Measurements from ENCODE around the gene COMMD7. TPM values are rescaled to one million over a fixed set of nuclear protein-coding genes. Genes with fewer than 3 reads are reported as not detected.
"Not testable (repeated sequence)": the region's sequence is repeated elsewhere in the genome, so short reads cannot be mapped to it uniquely, and the experiment has no call there.

The COMMD7 gene
- total RNA-seq, 4 donors from 2014 or later = 11.3 to 31.6 (median 25.4) TPM

DNA sequence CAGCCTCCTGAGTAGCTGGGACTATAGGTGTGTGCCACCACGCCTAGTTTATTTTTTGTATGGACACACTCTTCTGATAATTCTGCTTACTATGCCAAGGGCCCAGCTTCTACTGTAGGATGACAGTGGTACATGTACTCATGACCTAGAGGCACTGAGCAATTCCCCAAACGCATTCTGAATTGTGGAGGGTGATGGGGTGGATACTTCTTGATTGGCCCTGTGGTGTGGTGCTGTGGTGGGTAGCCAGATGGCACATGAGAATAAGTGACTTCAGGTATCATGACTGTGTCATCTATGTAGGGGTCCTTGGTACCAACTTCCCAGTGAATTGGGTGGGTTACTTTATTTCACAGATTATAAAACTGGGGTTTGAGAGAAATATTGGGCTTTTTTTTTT lies 30.0 kb upstream of the COMMD7 start:
- Histone ChIP-seq H3K27ac (no peak overlapping the region), H3K27me3 (no peaks in the 10 kb centered on the region), H3K36me3 (no peaks in the 10 kb centered on the region), H3K4me3 (no peak overlapping the region), H3K4me1 (no peaks in the 10 kb centered on the region), H3K9me3 (no peaks in the 10 kb centered on the region)
- TF ChIP-seq, protein P1, sequence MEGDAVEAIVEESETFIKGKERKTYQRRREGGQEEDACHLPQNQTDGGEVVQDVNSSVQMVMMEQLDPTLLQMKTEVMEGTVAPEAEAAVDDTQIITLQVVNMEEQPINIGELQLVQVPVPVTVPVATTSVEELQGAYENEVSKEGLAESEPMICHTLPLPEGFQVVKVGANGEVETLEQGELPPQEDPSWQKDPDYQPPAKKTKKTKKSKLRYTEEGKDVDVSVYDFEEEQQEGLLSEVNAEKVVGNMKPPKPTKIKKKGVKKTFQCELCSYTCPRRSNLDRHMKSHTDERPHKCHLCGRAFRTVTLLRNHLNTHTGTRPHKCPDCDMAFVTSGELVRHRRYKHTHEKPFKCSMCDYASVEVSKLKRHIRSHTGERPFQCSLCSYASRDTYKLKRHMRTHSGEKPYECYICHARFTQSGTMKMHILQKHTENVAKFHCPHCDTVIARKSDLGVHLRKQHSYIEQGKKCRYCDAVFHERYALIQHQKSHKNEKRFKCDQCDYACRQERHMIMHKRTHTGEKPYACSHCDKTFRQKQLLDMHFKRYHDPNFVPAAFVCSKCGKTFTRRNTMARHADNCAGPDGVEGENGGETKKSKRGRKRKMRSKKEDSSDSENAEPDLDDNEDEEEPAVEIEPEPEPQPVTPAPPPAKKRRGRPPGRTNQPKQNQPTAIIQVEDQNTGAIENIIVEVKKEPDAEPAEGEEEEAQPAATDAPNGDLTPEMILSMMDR (IDR thresholded peaks at IDR 0.05) = no peak
- TF ChIP-seq POLR2A (IDR thresholded peaks at IDR 0.05) = no peak
- no peak for DNase-seq
- intact Hi-C loops (cut with DNase I; ENCODE audit: low total_unique reads) = no loop called here

DNA sequence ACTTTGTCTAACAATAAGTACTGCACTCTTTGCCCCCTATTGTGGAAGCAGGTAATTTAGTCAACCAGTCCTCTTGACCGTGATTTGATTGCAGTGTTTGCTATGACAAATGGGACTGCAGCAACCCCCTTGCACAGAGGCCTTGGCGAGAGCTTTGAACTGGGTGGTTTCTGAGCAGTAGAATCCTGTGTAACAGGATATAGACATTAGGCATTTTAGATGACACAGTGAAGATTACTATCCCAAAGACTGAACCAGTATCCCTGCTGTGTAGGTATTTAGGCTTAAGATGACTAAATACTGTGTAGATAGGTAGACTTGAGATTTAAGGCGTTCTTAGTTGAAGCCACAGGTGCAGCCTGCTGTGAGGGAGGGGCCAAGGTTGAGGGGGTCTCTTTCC lies 28.8 kb upstream of the COMMD7 start:
- no peak overlapping the region for H3K27ac ChIP-seq
- H3K4me3 ChIP-seq = no peak overlapping the region
- intact Hi-C loops (cut with DNase I; ENCODE audit: low total_unique reads) = no loop called here
- H3K4me1 ChIP-seq = no peaks in the 10 kb centered on the region
- no peaks in the 10 kb centered on the region for H3K27me3 ChIP-seq
- TF ChIP-seq, protein P1 (IDR thresholded peaks at IDR 0.05) = no peak
- no peak for TF ChIP-seq POLR2A (IDR thresholded peaks at IDR 0.05)
- DNase-seq = no peak
- H3K9me3 ChIP-seq = no peaks in the 10 kb centered on the region
- no peaks in the 10 kb centered on the region for H3K36me3 ChIP-seq

DNA sequence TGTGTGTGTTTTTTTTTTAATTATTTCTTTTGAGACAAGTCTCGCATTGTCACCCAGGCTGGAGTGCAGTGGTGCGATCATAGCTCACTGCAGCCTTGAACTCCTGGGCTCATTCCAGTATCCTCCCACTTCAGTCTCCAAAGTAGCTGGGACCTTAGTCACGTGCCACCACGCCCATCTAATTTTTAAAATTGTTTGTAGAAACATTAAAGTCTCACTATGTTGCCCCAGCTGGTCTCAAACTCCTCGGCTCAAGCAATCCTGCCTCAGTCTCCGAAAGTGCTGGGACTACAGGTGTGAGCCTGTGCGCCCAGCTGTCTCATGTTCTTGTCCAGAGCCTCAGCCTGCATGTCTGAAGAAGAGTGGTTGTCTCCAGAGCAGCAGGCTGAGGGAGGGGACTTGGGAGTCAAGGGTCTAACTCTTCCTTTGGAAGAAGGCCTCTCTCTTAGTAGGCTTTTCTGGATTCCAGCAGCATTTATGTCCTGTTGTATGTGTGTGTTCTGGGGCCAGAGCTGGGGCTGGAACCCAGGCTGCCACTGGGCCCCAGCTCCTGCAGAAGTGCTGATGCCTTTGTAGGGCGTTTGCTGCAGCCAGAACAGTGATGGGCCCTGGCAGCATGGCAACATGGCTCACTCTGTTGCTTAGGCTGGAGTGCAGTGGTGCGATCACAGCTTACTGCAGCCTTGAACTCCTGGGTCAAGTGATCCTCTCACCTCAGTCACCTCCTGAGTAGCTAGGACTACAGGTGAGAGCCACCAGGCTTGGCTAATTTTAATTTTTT lies 24.3 kb upstream of the COMMD7 start:
- Histone ChIP-seq H3K27ac (no peak overlapping the region), H3K9me3 (no peaks in the 10 kb centered on the region), H3K4me3 (no peak overlapping the region), H3K36me3 (no peaks in the 10 kb centered on the region), H3K4me1 (peaks cover 0 to 4% of the 10 kb centered on the region in 2 donors), H3K27me3 (no peaks in the 10 kb centered on the region)
- intact Hi-C loops (cut with DNase I; ENCODE audit: low total_unique reads) = no loop called here
- DNase-seq = no peak
- TF ChIP-seq, protein P1 (IDR thresholded peaks at IDR 0.05) = no peak
- no peak for TF ChIP-seq POLR2A (IDR thresholded peaks at IDR 0.05)

DNA sequence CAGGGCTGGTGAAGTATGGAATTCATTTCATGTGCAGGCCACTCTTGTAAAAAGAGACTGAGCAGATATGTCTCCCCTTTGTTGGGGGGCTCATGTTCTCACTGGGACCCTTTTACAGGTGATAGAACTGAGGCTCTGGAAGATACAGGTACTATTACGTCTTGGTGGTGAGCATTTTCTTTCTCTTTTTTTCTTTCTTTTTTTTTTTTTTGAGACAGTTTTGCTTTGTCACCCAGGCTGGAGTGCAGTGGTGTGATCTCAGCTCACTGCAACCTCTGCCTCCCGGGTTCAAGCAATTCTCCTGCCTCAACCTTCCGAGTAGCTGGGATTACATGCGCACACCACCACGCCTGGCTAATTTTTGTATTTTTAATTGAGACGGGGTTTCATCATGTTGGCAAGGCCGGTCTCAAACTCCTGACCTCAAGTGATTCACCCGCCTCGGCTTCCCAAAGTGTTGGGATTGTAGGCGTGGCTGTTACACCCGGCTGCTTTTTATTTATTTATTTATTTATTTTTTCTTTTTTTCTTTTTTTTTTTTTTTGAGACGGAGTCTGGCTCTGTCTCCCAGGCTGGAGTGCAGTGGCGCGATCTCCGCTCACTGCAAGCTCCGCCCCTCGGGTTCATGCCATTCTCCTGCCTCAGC lies 22.1 kb upstream of the COMMD7 start:
- H3K4me1 ChIP-seq; H3K27ac ChIP-seq; H3K36me3 ChIP-seq; H3K27me3 ChIP-seq; H3K4me3 ChIP-seq; H3K9me3 ChIP-seq; DNase-seq; intact Hi-C loops (cut with DNase I; ENCODE audit: low total_unique reads): not testable (repeated sequence)

DNA sequence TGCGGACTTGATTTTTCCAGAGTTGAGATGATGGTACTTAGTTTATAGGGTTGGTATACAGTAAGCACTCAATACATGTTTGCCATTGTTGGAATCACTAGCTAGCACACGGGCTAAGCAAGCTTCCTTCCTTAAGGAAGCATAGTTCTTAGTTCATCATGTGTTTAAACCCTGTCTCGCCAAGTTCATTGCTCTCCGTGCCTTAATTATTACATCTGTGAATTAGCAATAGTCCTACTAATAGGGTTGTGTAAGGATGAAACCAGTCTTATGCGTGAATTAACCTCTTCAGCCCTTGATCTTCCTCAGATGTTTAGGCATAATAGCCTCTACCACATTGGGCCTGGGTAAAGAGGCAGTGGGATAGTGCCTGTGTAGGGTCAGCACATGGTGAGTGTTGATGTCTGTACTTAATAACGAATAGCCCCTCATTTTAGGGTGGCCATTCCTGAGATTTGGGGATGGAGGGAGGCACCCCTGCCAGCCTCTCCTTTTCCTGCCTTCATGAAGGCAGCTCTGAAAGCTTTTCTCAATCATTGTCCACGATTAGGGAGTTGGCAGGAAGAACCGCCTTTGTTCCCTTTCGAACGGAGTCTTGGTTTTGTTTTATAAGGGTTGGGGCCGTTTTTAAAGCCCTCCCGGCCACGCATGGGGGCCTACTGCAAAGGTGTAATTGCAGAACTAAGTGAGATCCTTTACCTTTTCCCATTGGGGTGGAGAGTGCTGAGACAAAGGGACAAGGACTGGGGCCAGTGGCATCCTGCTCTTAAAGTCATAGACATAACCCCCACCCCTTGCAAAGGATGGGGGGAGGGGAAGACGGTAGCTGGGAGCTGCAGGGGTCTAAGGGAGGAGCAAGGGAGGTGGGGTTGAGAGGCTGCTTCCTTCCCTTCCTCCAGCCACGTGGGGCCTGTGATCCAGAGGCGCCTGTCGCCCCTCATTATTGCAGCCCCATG lies 21.0 kb upstream of the COMMD7 start:
- Histone ChIP-seq H3K4me1 (peaks cover 0 to 4% of the 10 kb centered on the region in 2 donors), H3K4me3 (no peak overlapping the region), H3K27ac (no peak overlapping the region), H3K36me3 (no peaks in the 10 kb centered on the region), H3K27me3 (no peaks in the 10 kb centered on the region), H3K9me3 (no peaks in the 10 kb centered on the region)
- TF ChIP-seq, protein P1 (IDR thresholded peaks at IDR 0.05) = no peak
- intact Hi-C loops (cut with DNase I; ENCODE audit: low total_unique reads) = no loop called here
- DNase-seq = no peak

Data from uterus (tissue), 4 donors.